C1 segment of cervical spinal cord (tissue), 14 donors: Measurements from ENCODE around the gene RPUSD3.
"Not testable (repeated sequence)": the region's sequence is repeated elsewhere in the genome, so short reads cannot be mapped to it uniquely, and the experiment has no call there.

ENCODE experiments used
- DNase-seq, 14 donors: peaks; one replicate each; lab custom pipeline; 2025; lab: John Stamatoyannopoulos, UW

Gene RPUSD3

GRCh38 chr3:9843715-9844438 lies at the start of gene RPUSD3:
TSS of gene RPUSD3 (minus strand) at chr3:9844008. CDS start at chr3:9843990, 18 bp downstream.
- peak; percentile 72 to 96 (median 94) for DNase-seq

- no peak for DNase-seq
Measured at GRCh38 chr3:9891072-9891622, 47.3 kb upstream of the RPUSD3 start.

GRCh38 chr3:9890249-9891071 lies 46.7 kb upstream of the RPUSD3 start, which contains the start of gene JAGN1:
TSS of gene JAGN1 (plus strand) at chr3:9890610. CDS start at chr3:9890723, 113 bp downstream.
- peak; percentile 28 to 92 (median 84) for DNase-seq

- DNase-seq = no peak
Measured at GRCh38 chr3:9889405-9889804, 45.6 kb upstream of the RPUSD3 start.

GRCh38 chr3:9888540-9888939 lies 44.7 kb upstream of the RPUSD3 start:
- no peak for DNase-seq

GRCh38 chr3:9887480-9887879 lies 43.7 kb upstream of the RPUSD3 start:
- DNase-seq = no peak

GRCh38 chr3:9886328-9886727 lies 42.5 kb upstream of the RPUSD3 start:
- DNase-seq = no peak

GRCh38 chr3:9884555-9885165 lies 40.9 kb upstream of the RPUSD3 start:
- DNase-seq = no peak

- no peak for DNase-seq
Measured at GRCh38 chr3:9883706-9884554, 40.1 kb upstream of the RPUSD3 start.

- no peak for DNase-seq
Measured at GRCh38 chr3:9881441-9881840, 37.6 kb upstream of the RPUSD3 start.

GRCh38 chr3:9879830-9880549 lies 36.2 kb upstream of the RPUSD3 start, which contains the start of gene CIDEC:
TSS of gene CIDEC (minus strand) at chr3:9880253. CDS start at chr3:9878486, 1,767 bp downstream.
- DNase-seq = no peak

- DNase-seq = no peak
Measured at GRCh38 chr3:9878700-9879099, 34.9 kb upstream of the RPUSD3 start.

- no peak for DNase-seq
Measured at GRCh38 chr3:9876991-9877390, 33.2 kb upstream of the RPUSD3 start.

GRCh38 chr3:9876255-9876654 lies 32.4 kb upstream of the RPUSD3 start:
- DNase-seq = not testable (repeated sequence)

GRCh38 chr3:9875448-9875847 lies 31.6 kb upstream of the RPUSD3 start:
- DNase-seq = no peak

- DNase-seq = not testable (repeated sequence)
Measured at GRCh38 chr3:9872067-9872466, 28.3 kb upstream of the RPUSD3 start.

GRCh38 chr3:9870978-9871377 lies 27.2 kb upstream of the RPUSD3 start:
- no peak for DNase-seq

- no peak for DNase-seq
Measured at GRCh38 chr3:9869955-9870354, 26.1 kb upstream of the RPUSD3 start.

GRCh38 chr3:9867106-9867505 lies 23.3 kb upstream of the RPUSD3 start:
- DNase-seq = no peak

- DNase-seq = no peak
Measured at GRCh38 chr3:9866639-9867038, 22.8 kb upstream of the RPUSD3 start.
